Right cardiac atrium (tissue), 5 donors: ENCODE results near the gene NKG7. TPM values are rescaled to one million over a fixed set of nuclear protein-coding genes. Genes with fewer than 3 reads are reported as not detected.

Source experiments
- ATAC-seq, 2 donors: fragments of 200-7000 bp; cut with Tn5 transposase; one replicate each; pipeline versions ENCODE4 v1.8.0 to v1.9.1; 2020; ENCODE audit warnings: moderate library complexity in 2 of 2, mild to moderate bottlenecking in 1 of 2
- DNase-seq, 3 donors: peaks; one replicate each; pipeline ENCODE4 v3.0.0-alpha.2; 2020
- H3K27ac ChIP-seq: one replicate; pipeline ENCODE4 v1.5.1; 2013; ENCODE audit warnings: mild to moderate bottlenecking, low read length, control low read depth, moderate library complexity
- H3K27me3 ChIP-seq: one replicate; pipeline ENCODE4 v1.6.1; 2013; ENCODE audit not compliant: control insufficient read depth, insufficient read depth
- H3K4me1 ChIP-seq: one replicate; pipeline ENCODE4 v1.6.1; 2013; ENCODE audit warnings: low read length; ENCODE audit not compliant: control insufficient read depth, insufficient read depth
- H3K4me3 ChIP-seq: one replicate; pipeline ENCODE4 v1.5.1; 2013; ENCODE audit warnings: low read length, control low read depth
- H3K9me3 ChIP-seq: one replicate; pipeline ENCODE4 v1.6.1; 2013; ENCODE audit warnings: low read length; ENCODE audit not compliant: control insufficient read depth
- WGBS: extraction: QIAGEN DNeasy Blood & Tissue Kit; methylation state at CpG from one replicate; pipeline ENCODE4 v1.1.7; 2013; 5-methylcytosine and 5-hydroxymethylcytosine counted together
- intact Hi-C, 4 donors: fragments of 100-400 bp; cut with DNase I; formaldehyde crosslinking; loops; one replicate each; pipeline versions ENCODE4 v1.11.0 to v1.14.0; 2022 to 2023
- polyA plus RNA-seq: library from polyadenylated mRNA; stranded (reverse); fragments of 200-250 nt; gene quantifications from one replicate; pipeline ENCODE4 v1.2.3, GENCODE V29; 2013
- total RNA-seq, 4 donors: library from RNA; stranded (reverse); fragmentation: NEBNext Ultra II Directional; extraction: Animal tissue kit (Norgen Biotek cat#: 25700); gene quantifications; one replicate each; pipeline ENCODE4 v1.2.1, GENCODE V29; 2021
- donor health status: healthy with polysubstance abuse.
- donor health status: DM: no; HTN: yes; CAD: no.
- donor health status: DM: no; HTN: no; CAD: no.
- donor health status: DM: no; HTN: yes; CAD: no; lungs with severe emphysema.
- donor health status: DM: yes; HTN: yes; CAD: no.

NKG7 gene
- total and polyA plus RNA-seq, 5 donors: 0.89 to 3.1 (median 1.7) TPM

- H3K9me3 ChIP-seq: no peaks in the 10 kb centered on the region
- no peak for ATAC-seq
- no peak overlapping the region for H3K27ac ChIP-seq
- no peaks in the 10 kb centered on the region for H3K4me1 ChIP-seq
- 74% methylated on average over 3 of the region's 3 CpGs for WGBS
- intact Hi-C loops: loop anchor here in 1 of 4 donors (10.0 kb wide), 2 partner anchors 64 to 324 kb away; partner anchors contain the start of gene C19orf84
- no peak for DNase-seq
- no peaks in the 10 kb centered on the region for H3K27me3 ChIP-seq
- no peak overlapping the region for H3K4me3 ChIP-seq
Observed at GRCh38 chr19:51331193-51331592, 41.3 kb downstream of the NKG7 start.

- no peak for DNase-seq
- intact Hi-C loops: loop anchor here in 1 of 4 donors (10.0 kb wide), 2 partner anchors 64 to 324 kb away; partner anchors contain the start of gene C19orf84
- WGBS: 95% methylated on average over 4 of the region's 4 CpGs
Observed at GRCh38 chr19:51330366-51330765, 42.1 kb downstream of the NKG7 start.

GRCh38 chr19:51329411-51329810 is 43.0 kb downstream of the NKG7 start:
- H3K27ac ChIP-seq: no peak overlapping the region
- no peaks in the 10 kb centered on the region for H3K9me3 ChIP-seq
- 91% methylated on average over 5 of the region's 5 CpGs for WGBS
- intact Hi-C loops: no loop called here
- DNase-seq (peak in 1 of 3 donors; percentile 30), ATAC-seq (no peak)
- H3K4me3 ChIP-seq: no peak overlapping the region
- no peaks in the 10 kb centered on the region for H3K4me1 ChIP-seq
- H3K27me3 ChIP-seq: no peaks in the 10 kb centered on the region

More at GRCh38 chr19:51330366-51330765, 42.1 kb downstream of the NKG7 start:
- no peaks in the 10 kb centered on the region for H3K4me1 ChIP-seq
- no peak for ATAC-seq
- no peak overlapping the region for H3K4me3 ChIP-seq
- no peaks in the 10 kb centered on the region for H3K9me3 ChIP-seq
- H3K27me3 ChIP-seq: no peaks in the 10 kb centered on the region
- no peak overlapping the region for H3K27ac ChIP-seq

DNA sequence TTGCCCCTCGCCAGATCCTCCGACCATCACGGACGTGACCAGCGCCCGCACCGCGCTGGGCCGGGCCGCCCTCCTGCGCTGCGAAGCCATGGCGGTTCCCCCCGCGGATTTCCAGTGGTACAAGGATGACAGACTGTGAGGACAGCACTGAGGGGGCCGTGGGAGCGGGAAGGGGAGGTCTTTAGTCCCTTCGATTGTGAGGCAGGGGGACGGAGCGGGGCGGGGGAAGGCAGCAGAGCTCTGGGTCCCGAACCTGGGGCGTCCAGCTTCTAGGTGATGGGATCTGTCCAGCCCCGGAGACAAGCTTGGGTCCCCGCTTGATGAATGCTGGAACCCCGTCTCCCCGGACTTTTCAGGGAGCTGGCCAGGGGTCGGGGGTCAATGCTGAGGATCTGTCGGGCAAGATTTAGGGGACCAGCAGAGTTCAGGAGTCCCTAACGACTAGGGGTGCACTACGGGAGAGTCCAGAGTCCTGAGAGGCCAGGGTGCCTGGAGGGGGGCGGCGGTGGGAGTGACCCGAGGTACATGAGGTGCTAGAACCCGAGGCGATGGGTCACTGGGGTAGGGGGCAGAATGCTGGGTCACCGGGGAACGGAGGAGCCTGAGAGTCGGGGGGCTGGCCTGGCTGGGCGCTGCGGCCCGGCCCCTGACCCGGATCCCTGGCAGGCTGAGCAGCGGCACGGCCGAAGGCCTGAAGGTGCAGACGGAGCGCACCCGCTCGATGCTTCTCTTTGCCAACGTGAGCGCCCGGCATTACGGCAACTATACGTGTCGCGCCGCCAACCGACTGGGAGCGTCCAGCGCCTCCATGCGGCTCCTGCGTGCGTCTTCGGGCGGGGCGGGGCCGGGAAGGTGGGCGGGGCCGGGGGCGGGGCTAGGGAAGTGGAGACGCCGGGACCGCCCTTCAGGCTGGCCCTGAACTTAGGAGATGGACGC is 45.1 kb downstream of the NKG7 start:
- Histone ChIP-seq H3K9me3 (no peaks in the 10 kb centered on the region), H3K4me3 (peak overlapping the region; percentile 10), H3K4me1 (no peaks in the 10 kb centered on the region), H3K27me3 (no peaks in the 10 kb centered on the region), H3K27ac (no peak overlapping the region)
- ATAC-seq (peak; percentile 52 to 84), DNase-seq (peak; percentile 64 to 80 (median 78))
- intact Hi-C loops: no loop called here
- 3% methylated on average over 75 of the region's 75 CpGs for WGBS

DNA sequence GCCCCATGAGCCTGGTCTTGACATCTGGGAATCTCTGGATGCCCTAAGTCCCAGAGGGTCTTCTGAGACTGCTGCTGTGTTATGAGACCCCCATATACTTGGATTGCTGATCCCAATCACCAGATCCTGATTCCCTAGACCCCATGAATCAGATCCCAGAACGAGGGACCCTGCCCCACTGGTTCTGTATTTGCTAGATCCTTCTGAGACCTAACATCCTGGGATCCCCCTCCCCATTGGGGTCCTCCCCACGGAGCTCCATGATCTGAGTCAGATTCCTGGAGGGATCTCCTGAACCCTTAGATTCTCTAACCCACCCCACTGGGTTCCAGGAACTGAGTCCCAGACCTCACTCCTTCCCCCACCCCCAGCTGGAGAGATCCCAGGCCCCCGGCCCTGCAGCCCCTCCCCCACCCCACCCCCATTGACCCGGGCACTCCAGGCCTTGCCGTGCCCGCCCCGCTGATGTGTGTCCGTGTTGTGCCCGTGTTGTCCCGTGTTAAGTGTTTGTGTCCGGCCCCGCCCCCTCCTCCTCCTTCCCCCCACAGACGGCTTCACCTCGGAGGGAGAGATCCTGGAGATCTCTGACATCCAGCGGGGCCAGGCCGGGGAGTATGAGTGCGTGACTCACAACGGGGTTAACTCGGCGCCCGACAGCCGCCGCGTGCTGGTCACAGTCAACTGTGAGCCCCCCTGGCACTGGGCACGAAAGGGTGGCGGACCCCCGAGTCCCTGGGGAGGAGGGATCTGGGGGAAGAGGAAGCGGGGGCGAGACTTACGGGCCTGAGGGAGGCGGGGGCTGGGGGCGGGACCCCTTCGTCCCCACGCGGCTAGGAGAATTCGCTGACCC is 46.0 kb downstream of the NKG7 start:
- H3K4me1 ChIP-seq: no peaks in the 10 kb centered on the region

GRCh38 chr19:51325161-51325976 is 47.1 kb downstream of the NKG7 start:
- Histone ChIP-seq H3K27ac (no peak overlapping the region), H3K4me3 (no peak overlapping the region), H3K4me1 (no peaks in the 10 kb centered on the region), H3K9me3 (no peaks in the 10 kb centered on the region), H3K27me3 (no peaks in the 10 kb centered on the region)
- 72% methylated on average over 26 of the region's 26 CpGs for WGBS
- ATAC-seq: no peak
- intact Hi-C loops: no loop called here
- no peak for DNase-seq

More for the DNA sequence above, 46.0 kb downstream of the NKG7 start:
- no peak overlapping the region for H3K4me3 ChIP-seq
- intact Hi-C loops: no loop called here
- no peak overlapping the region for H3K27ac ChIP-seq
- H3K27me3 ChIP-seq: no peaks in the 10 kb centered on the region
- ATAC-seq (no peak), DNase-seq (peak in 1 of 3 donors; percentile 40)
- WGBS: 16% methylated on average over 36 of the region's 36 CpGs
- no peaks in the 10 kb centered on the region for H3K9me3 ChIP-seq

DNA sequence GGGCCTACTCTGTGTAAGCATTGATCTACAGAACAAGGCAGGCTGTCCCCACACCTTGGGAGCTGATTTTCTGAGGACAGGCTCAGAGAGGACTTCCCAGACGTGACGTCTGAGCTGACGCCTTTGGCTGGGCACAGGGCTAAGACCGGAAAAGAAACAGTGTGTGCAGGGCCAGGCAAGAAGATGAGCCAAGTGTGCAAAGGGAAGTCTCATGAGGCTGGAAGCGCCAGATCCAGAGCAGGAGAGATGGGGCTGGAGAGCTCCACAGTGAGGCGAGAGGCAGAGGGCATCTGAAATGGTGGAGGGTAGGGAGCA is 48.3 kb downstream of the NKG7 start:
- Histone ChIP-seq H3K27ac (no peak overlapping the region), H3K9me3 (no peaks in the 10 kb centered on the region), H3K4me3 (no peak overlapping the region), H3K27me3 (no peaks in the 10 kb centered on the region), H3K4me1 (no peaks in the 10 kb centered on the region)
- no peak for DNase-seq
- peak in 1 of 2 donors; percentile 18 for ATAC-seq
- WGBS: 59% methylated on average over 6 of the region's 6 CpGs
- intact Hi-C loops: no loop called here

DNA sequence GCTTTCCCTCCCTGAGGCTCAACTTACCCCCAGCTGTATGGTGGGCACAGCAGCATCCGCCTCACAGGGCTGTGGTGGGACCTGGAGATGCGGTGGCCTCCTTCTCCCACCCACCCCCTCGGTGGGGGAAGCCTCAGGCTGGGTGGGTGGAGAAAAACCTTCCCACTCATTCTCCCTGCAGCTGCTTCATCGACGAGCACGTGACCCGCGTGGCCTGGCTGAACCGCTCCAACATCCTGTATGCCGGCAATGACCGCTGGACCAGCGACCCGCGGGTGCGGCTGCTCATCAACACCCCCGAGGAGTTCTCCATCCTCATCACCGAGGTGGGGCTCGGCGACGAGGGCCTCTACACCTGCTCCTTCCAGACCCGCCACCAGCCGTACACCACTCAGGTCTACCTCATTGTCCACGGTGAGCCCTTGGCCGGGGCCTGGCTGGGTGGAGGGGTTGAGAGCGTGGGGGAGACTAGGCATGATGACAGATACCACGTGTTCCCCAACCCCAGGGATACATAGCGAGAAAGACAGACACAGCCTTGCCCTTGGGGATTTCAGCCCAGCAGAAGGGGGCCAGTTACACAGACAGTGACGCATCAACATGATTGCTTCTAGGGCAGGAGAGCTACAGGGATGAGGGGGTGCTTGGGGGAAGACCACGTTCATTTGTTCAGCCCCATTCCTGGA is 48.8 kb downstream of the NKG7 start:
- Histone ChIP-seq H3K27ac (no peak overlapping the region), H3K4me3 (no peak overlapping the region), H3K9me3 (no peaks in the 10 kb centered on the region), H3K4me1 (no peaks in the 10 kb centered on the region), H3K27me3 (no peaks in the 10 kb centered on the region)
- intact Hi-C loops: no loop called here
- DNase-seq: no peak
- ATAC-seq: no peak
- 76% methylated on average over 29 of the region's 29 CpGs for WGBS

GRCh38 chr19:51321799-51322198 is 50.7 kb downstream of the NKG7 start:
- Histone ChIP-seq H3K27ac (no peak overlapping the region), H3K4me3 (no peak overlapping the region), H3K27me3 (no peaks in the 10 kb centered on the region), H3K4me1 (no peaks in the 10 kb centered on the region), H3K9me3 (no peaks in the 10 kb centered on the region)
- ATAC-seq (no peak), DNase-seq (no peak)
- WGBS: 75% methylated on average over 14 of the region's 14 CpGs
- intact Hi-C loops: no loop called here
